H1 (cell line): ENCODE measurements around the gene PRR19. TPM values are rescaled to one million over a fixed set of nuclear protein-coding genes. Genes with fewer than 3 reads are reported as not detected.

Experiments used
- ASH2L ChIP-seq: fragments of 200-600, 300-600 bp; sonication (generic); IDR thresholded peaks from one replicate; pipeline ENCODE4 v1.7.1; 2017; ENCODE audit warnings: low read length
- BACH1 ChIP-seq: IDR thresholded peaks from 2 replicates; pipeline ENCODE4 v1.6.1; 2012; ENCODE audit warnings: low read length, improper control_type of control experiment
- BCL11A ChIP-seq, 2 experiments: IDR thresholded peaks; one replicate each; pipeline ENCODE4 v1.6.1; 2011; ENCODE audit warnings: low read depth in 2 of 2, low read length in 2 of 2, mild to moderate bottlenecking in 2 of 2
- CBX8 ChIP-seq: fragments of 300-800, 300-1000 bp; sonication (generic); IDR thresholded peaks from 2 replicates; pipeline ENCODE4 v1.7.1; 2016; ENCODE audit warnings: low read depth, low read length, borderline replicate concordance
- EGR1 ChIP-seq: IDR thresholded peaks from 2 replicates; pipeline ENCODE4 v1.6.1; 2011; ENCODE audit warnings: low read depth, low read length, borderline replicate concordance
- EP300 ChIP-seq, 2 experiments: IDR thresholded peaks; 1 replicate in 1 of 2; 2 replicates in 1 of 2; pipeline ENCODE4 v1.6.1; 2011 to 2012; ENCODE audit warnings: low read depth in 2 of 2, low read length in 2 of 2, mild to moderate bottlenecking in 2 of 2, borderline replicate concordance in 1 of 2, inconsistent platforms in 1 of 2, moderate library complexity in 1 of 2
- EZH2 ChIP-seq: fragments of 200-600 bp; sonication (generic); IDR thresholded peaks from 2 replicates; pipeline ENCODE4 v1.7.1; 2012; ENCODE audit warnings: low read depth, mild to moderate bottlenecking, moderate library complexity, low read length, inconsistent platforms; ENCODE audit not compliant: severe bottlenecking
- FOSL1 ChIP-seq: IDR thresholded peaks from 2 replicates; pipeline ENCODE4 v1.6.1; 2011; ENCODE audit warnings: mild to moderate bottlenecking, low read depth, low read length, moderate library complexity; ENCODE audit not compliant: insufficient read depth
- MAFK ChIP-seq: IDR thresholded peaks from 2 replicates; pipeline ENCODE4 v1.6.1; 2012; ENCODE audit warnings: low read depth, mild to moderate bottlenecking, improper control_type of control experiment, low read length
- NANOG ChIP-seq: IDR thresholded peaks from 2 replicates; pipeline ENCODE4 v1.6.1; 2011; ENCODE audit warnings: low read length, low read depth, mild to moderate bottlenecking, inconsistent platforms; ENCODE audit not compliant: insufficient read depth, poor library complexity, severe bottlenecking
- PHF8 ChIP-seq: fragments of 200-600 bp; sonication (generic); conservative IDR thresholded peaks from 2 replicates; pipeline ENCODE4 v1.7.1; 2012; ENCODE audit warnings: low read depth, mild to moderate bottlenecking, inconsistent platforms, low read length, moderate library complexity
- POLR2A ChIP-seq, 2 experiments: IDR thresholded peaks; 1 replicate in 1 of 2; 2 replicates in 1 of 2; pipeline ENCODE4 v1.6.1; 2011; ENCODE audit warnings: low read depth in 2 of 2, low read length in 2 of 2, mild to moderate bottlenecking in 2 of 2; ENCODE audit errors: control extremely low read depth in 1 of 2
- RBBP5 ChIP-seq: IDR thresholded peaks from 2 replicates; pipeline ENCODE4 v1.7.1; 2012; ENCODE audit warnings: low read depth, mild to moderate bottlenecking, inconsistent platforms, low read length, moderate library complexity, borderline replicate concordance
- RNF2 ChIP-seq: fragments of 200-900, 300-1000 bp; sonication (generic); IDR thresholded peaks from 2 replicates; pipeline ENCODE4 v1.7.1; 2016; ENCODE audit warnings: borderline replicate concordance, low read depth, mild to moderate bottlenecking, antibody characterized with exemption, low read length; ENCODE audit not compliant: poor library complexity, severe bottlenecking; ENCODE audit errors: missing control alignments
- RXRA ChIP-seq: IDR thresholded peaks from 2 replicates; pipeline ENCODE4 v1.6.1; 2011; ENCODE audit warnings: low read depth, mild to moderate bottlenecking, low read length, moderate library complexity; ENCODE audit not compliant: insufficient read depth
- SAP30 ChIP-seq: fragments of 300-600 bp; sonication (generic); IDR thresholded peaks from 2 replicates; pipeline ENCODE4 v1.7.1; 2012; ENCODE audit warnings: low read length, moderate library complexity, mild to moderate bottlenecking, inconsistent platforms; ENCODE audit not compliant: insufficient read depth, insufficient replicate concordance
- SUZ12 ChIP-seq: fragments of 200-600 bp; sonication (generic); IDR thresholded peaks from 2 replicates; pipeline ENCODE4 v1.6.1; 2012; ENCODE audit warnings: mild to moderate bottlenecking, inconsistent platforms, low read length, moderate library complexity, mixed read lengths
- TAF1 ChIP-seq: IDR thresholded peaks from 2 replicates; pipeline ENCODE4 v1.6.1; 2011; ENCODE audit warnings: mild to moderate bottlenecking, low read depth, low read length
- TAF7 ChIP-seq: optimal IDR thresholded peaks from 2 replicates; pipeline ENCODE3; 2011; ENCODE audit warnings: low read depth, mild to moderate bottlenecking, inconsistent platforms, low read length, moderate library complexity, borderline replicate concordance
- TEAD4 ChIP-seq: IDR thresholded peaks from 2 replicates; pipeline ENCODE4 v1.6.1; 2012; ENCODE audit warnings: low read depth, low read length, inconsistent platforms, mixed read lengths
- polyA plus RNA-seq, 7 experiments: library from polyadenylated mRNA; depleted of rRNA in 3 of 7; stranded (reverse) in 5 of 7; unstranded in 2 of 7; fragments of >200 nt in 5 of 7; fragments of 200-250 nt in 2 of 7; gene quantifications; 1 replicate in 5 of 7; 2 replicates in 1 of 7; 4 replicates in 1 of 7; pipeline versions ENCODE4 v1.2.1 to v1.2.3, GENCODE V29; 2011 to 2013; ENCODE audit warnings: missing spikeins in 2 of 7, mixed read lengths in 2 of 7
- total RNA-seq: library from RNA; stranded (reverse); fragmentation: NEBNext Ultra II Directional; extraction: Animal tissue kit (Norgen Biotek cat#: 25700); gene quantifications from 2 replicates; pipeline ENCODE4 v1.2.1, GENCODE V29; 2021
- TF ChIP-seq, protein P1 (sequence below): IDR thresholded peaks from 2 replicates; pipeline ENCODE4 v1.6.1; 2012; ENCODE audit warnings: low read length, inconsistent platforms

Gene PRR19
- total and polyA plus RNA-seq, 2 of the 8 experiments (the other 6 are each of a cell fraction or from before 2014, with no cell fraction given), result 7.2 to 7.5 TPM

DNA sequence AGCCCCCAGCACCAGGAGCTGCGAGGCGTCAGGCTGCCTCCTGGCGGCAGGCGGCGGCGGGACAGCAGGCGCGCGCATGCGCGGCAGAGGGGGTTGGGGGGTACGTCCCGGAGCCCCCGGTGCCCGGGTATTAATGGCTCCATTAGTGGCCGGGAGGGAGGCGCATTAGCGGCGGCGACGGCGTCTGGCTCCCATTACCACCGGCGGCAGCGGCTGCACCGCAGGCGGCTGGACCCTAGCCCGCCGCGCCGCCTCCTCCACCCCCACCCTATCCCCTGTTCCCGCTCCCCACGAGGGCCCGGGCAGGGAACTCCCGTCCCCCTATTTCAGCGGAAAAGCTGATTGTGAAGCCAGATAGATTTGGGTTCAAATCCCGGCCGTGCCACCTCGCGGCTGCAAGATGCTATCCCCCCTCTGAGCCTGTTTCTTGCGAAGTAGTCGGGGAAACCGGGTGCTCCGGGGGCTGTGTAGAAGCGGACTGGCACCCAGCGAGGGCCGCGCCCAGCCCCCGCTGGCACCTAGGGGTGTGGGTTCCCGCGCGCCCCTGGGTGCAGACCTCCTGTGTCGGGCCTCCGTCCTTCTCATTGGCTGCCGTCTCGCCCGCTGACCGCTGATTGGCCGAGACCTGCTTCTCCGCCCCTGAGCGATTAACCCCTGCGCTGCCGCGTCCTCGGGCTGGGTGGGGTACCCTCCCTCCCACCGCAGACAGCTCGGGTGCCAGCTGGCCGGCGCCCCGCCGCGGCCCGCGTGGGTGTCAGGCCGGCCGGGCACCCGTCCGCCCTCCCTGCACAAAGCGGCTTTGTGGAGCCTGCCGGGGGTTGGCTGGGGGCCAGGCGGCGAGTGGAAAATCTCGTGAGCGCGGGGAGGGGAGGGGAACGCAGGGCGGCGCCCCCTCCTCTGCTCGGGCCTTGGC lies 21.8 kb upstream of the PRR19 start (continued):
- TF ChIP-seq RNF2, result no peak
- peak in 1 of 2 experiments; percentile 56; a peak in 2 of 3 replicates for TF ChIP-seq POLR2A (IDR thresholded peaks at IDR 0.05; ENCODE audit: control extremely low read depth in 1 of 2, low read depth in 2 of 2, low read length in 2 of 2)
- TF ChIP-seq MAFK, result no peak
- TF ChIP-seq, protein P1, sequence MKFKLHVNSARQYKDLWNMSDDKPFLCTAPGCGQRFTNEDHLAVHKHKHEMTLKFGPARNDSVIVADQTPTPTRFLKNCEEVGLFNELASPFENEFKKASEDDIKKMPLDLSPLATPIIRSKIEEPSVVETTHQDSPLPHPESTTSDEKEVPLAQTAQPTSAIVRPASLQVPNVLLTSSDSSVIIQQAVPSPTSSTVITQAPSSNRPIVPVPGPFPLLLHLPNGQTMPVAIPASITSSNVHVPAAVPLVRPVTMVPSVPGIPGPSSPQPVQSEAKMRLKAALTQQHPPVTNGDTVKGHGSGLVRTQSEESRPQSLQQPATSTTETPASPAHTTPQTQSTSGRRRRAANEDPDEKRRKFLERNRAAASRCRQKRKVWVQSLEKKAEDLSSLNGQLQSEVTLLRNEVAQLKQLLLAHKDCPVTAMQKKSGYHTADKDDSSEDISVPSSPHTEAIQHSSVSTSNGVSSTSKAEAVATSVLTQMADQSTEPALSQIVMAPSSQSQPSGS, result 0 out of 2 replicates have a peak, but pooled peaks have one; percentile 46
- no peak for TF ChIP-seq RXRA
- TF ChIP-seq RBBP5, result no peak
- no peak for TF ChIP-seq ASH2L
- TF ChIP-seq EGR1, result no peak
- TF ChIP-seq TAF1, result 0 out of 2 replicates have a peak, but pooled peaks have one; percentile 54
- no peak for TF ChIP-seq EZH2
- TF ChIP-seq CBX8, result no peak
- peak; percentile 77 for TF ChIP-seq NANOG
- no peak for TF ChIP-seq SUZ12
- TF ChIP-seq BCL11A (IDR thresholded peaks at IDR 0.05; ENCODE audit: low read depth in 2 of 2, low read length in 2 of 2), result no peak
- no peak for TF ChIP-seq SAP30
- TF ChIP-seq BACH1, result no peak
- TF ChIP-seq TEAD4, result no peak
- TF ChIP-seq TAF7, result no peak
- TF ChIP-seq EP300 (IDR thresholded peaks at IDR 0.05; ENCODE audit: borderline replicate concordance in 1 of 2, low read depth in 2 of 2, low read length in 2 of 2), result no peak
- TF ChIP-seq PHF8, result peak; percentile 1; the same call in 1 of the 2 replicates
- TF ChIP-seq FOSL1, result no peak
